ENCODE data around the gene STOX2. TPM values are rescaled to one million over a fixed set of nuclear protein-coding genes. Genes with fewer than 3 reads are reported as not detected.

The STOX2 gene
- total and polyA plus RNA-seq, 2 donors (not counting 3 experiments of a cell fraction or from before 2014, with no cell fraction given) = 0.03 to 0.24 TPM

DNA sequence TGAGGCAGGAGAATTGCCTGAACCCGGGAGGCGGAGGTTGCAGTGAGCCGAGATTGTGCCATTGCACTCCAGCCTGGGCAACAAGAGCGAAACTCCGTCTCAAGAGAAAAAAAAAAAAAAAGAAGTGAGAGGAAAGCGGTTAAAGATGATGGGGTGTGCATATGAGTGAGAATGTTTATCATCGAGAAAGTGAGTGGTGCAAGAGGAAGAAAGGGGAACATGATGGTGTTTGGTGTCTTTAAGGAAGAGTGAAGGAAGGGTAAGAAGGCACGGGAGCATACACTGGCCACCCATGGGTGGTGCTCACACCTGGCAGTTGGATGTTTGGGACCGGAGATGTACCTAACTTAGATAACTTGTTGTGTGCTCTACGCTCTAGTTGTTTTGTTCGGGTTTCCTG, 62.2 kb downstream of the STOX2 start:
- dilution Hi-C loops (cut with MboI; ENCODE audit: extremely low pct_ligation_motif_present, low sequenced_read_pairs) = no loop called here
- intact Hi-C loops (cut with micrococcal nuclease) = no loop called here
- FAIRE-seq = no peak
- ChIA-PET CTCF (no interaction called here), POLR2A (no interaction called here)
- no peak for DNase-seq (ENCODE audit: low read depth, low spot score)
- H3K9me1 ChIP-seq (replicated peaks; ENCODE audit: control insufficient read depth, extremely low read depth, insufficient read depth, low read length) = no peaks in the 10 kb centered on the region
- TF ChIP-seq, protein P1, sequence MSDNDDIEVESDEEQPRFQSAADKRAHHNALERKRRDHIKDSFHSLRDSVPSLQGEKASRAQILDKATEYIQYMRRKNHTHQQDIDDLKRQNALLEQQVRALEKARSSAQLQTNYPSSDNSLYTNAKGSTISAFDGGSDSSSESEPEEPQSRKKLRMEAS (IDR thresholded peaks at IDR 0.05; ENCODE audit: insufficient read depth, insufficient read length) = no peak
- TF ChIP-seq EZH2 (IDR thresholded peaks at IDR 0.05; ENCODE audit: borderline replicate concordance, low read depth, low read length, severe bottlenecking) (no peak), GATA2 (IDR thresholded peaks at IDR 0.05; ENCODE audit: insufficient read depth, insufficient read length, low read depth, low read length) (no peak), MYC (IDR thresholded peaks at IDR 0.05; ENCODE audit: low read depth, low read length) (no peak), POLR2AphosphoS5 (IDR thresholded peaks at IDR 0.05; ENCODE audit: insufficient read depth, low read depth, low read length) (no peak), FOS (IDR thresholded peaks at IDR 0.05; ENCODE audit: borderline replicate concordance, insufficient read depth, low read length) (no peak), JUN (IDR thresholded peaks at IDR 0.05; ENCODE audit: borderline replicate concordance, insufficient read depth, insufficient read length, low read depth) (no peak), POLR2A (IDR thresholded peaks at IDR 0.05; ENCODE audit: low read depth, low read length) (no peak)
- TF ChIP-seq, protein P2, sequence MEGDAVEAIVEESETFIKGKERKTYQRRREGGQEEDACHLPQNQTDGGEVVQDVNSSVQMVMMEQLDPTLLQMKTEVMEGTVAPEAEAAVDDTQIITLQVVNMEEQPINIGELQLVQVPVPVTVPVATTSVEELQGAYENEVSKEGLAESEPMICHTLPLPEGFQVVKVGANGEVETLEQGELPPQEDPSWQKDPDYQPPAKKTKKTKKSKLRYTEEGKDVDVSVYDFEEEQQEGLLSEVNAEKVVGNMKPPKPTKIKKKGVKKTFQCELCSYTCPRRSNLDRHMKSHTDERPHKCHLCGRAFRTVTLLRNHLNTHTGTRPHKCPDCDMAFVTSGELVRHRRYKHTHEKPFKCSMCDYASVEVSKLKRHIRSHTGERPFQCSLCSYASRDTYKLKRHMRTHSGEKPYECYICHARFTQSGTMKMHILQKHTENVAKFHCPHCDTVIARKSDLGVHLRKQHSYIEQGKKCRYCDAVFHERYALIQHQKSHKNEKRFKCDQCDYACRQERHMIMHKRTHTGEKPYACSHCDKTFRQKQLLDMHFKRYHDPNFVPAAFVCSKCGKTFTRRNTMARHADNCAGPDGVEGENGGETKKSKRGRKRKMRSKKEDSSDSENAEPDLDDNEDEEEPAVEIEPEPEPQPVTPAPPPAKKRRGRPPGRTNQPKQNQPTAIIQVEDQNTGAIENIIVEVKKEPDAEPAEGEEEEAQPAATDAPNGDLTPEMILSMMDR (IDR thresholded peaks at IDR 0.05; ENCODE audit: extremely low read depth in 1 of 2, insufficient read depth in 1 of 2, low read depth in 1 of 2, low read length in 2 of 2) = no peak
- no peaks in the 10 kb centered on the region for H3K27me3 ChIP-seq (ENCODE audit: control insufficient read depth in 2 of 2, insufficient read depth in 2 of 2, low read length in 2 of 2)
- no peaks in the 10 kb centered on the region for H3K4me1 ChIP-seq (ENCODE audit: control insufficient read depth, extremely low read depth, insufficient read depth, low read length)
- H3K4me2 ChIP-seq (ENCODE audit: insufficient read depth, low read length) = no peak overlapping the region
- no peaks in the 10 kb centered on the region for H3K79me2 ChIP-seq (ENCODE audit: control insufficient read depth, insufficient read depth, low read length)
- BruUV-seq (replicated peaks) = no TSS peak
- no peak overlapping the region for H2AFZ ChIP-seq (ENCODE audit: low read depth, low read length)
- no peak overlapping the region for H3K9ac ChIP-seq (replicated peaks; ENCODE audit: extremely low read depth, insufficient read depth, low read length)
- H3K4me3 ChIP-seq (replicated peaks in 1 of 3; ENCODE audit: insufficient read depth in 1 of 3, low read depth in 1 of 3, low read length in 3 of 3) = no peak overlapping the region
- H3K36me3 ChIP-seq (ENCODE audit: control insufficient read depth in 2 of 2, extremely low read depth in 1 of 2, insufficient read depth in 2 of 2, low read length in 2 of 2) = no peaks in the 10 kb centered on the region
- no peak overlapping the region for H3K27ac ChIP-seq (ENCODE audit: insufficient read depth, low read depth, low read length)
- no peaks in the 10 kb centered on the region for H3K9me3 ChIP-seq (replicated peaks; ENCODE audit: control insufficient read depth, insufficient read depth, low read length)
- no peaks in the 10 kb centered on the region for H4K20me1 ChIP-seq (replicated peaks; ENCODE audit: control insufficient read depth, extremely low read depth, insufficient read depth, low read length)
